G401 (cell line): ENCODE results near the gene OVAAL. TPM values are rescaled to one million over a fixed set of nuclear protein-coding genes. Genes with fewer than 3 reads are reported as not detected.

Experiments used
- DNase-seq: peaks from one replicate; pipeline ENCODE4 v3.0.0-alpha.2; 2015; ENCODE audit warnings: low spot score
- in situ Hi-C: cut with HindIII; loops from 2 replicates; pipeline ENCODE4 v1.10.0; 2016; ENCODE audit warnings: low sequenced_read_pairs, mixed read lengths
- total RNA-seq: library from RNA; depleted of rRNA; stranded (reverse); fragments of >200 nt; shearing (Covaris generic); gene quantifications from 2 replicates; pipeline ENCODE4 v1.2.3, GENCODE V29; 2014

OVAAL gene
- total RNA-seq, 1 experiment from 2014 or later = not detected

GRCh38 chr1:180566026-180566425 is 7.3 kb downstream of the OVAAL start:
- in situ Hi-C loops = no loop called here
- DNase-seq = no peak

- in situ Hi-C loops = no loop called here
- no peak for DNase-seq
Observed at GRCh38 chr1:180566495-180566894, 7.7 kb downstream of the OVAAL start.

GRCh38 chr1:180567654-180568053 is 8.9 kb downstream of the OVAAL start:
- in situ Hi-C loops = no loop called here
- no peak for DNase-seq

- in situ Hi-C loops = no loop called here
Observed at GRCh38 chr1:180568184-180568583, 9.4 kb downstream of the OVAAL start.

GRCh38 chr1:180571060-180571831 is 12.5 kb downstream of the OVAAL start:
- in situ Hi-C loops = no loop called here
- no peak for DNase-seq

More at GRCh38 chr1:180568184-180568583, 9.4 kb downstream of the OVAAL start:
- no peak for DNase-seq

GRCh38 chr1:180571832-180572636 is 13.3 kb downstream of the OVAAL start:
- DNase-seq = no peak
- in situ Hi-C loops = no loop called here

- in situ Hi-C loops = no loop called here
- no peak for DNase-seq
Observed at GRCh38 chr1:180572760-180573159, 14.0 kb downstream of the OVAAL start.

- in situ Hi-C loops = no loop called here
- DNase-seq = no peak
Observed at GRCh38 chr1:180574031-180574713, 15.4 kb downstream of the OVAAL start.

GRCh38 chr1:180577361-180577760 is 18.6 kb downstream of the OVAAL start:
- in situ Hi-C loops = no loop called here
- DNase-seq = no peak

GRCh38 chr1:180579961-180580611 is 21.3 kb downstream of the OVAAL start:
- DNase-seq = no peak
- in situ Hi-C loops = no loop called here

GRCh38 chr1:180581635-180582039 is 22.9 kb downstream of the OVAAL start:
- in situ Hi-C loops = no loop called here
- DNase-seq = no peak

GRCh38 chr1:180584869-180585268 is 26.1 kb downstream of the OVAAL start:
- in situ Hi-C loops = no loop called here
- DNase-seq = no peak

- no peak for DNase-seq
- in situ Hi-C loops = no loop called here
Observed at GRCh38 chr1:180585994-180586359, 27.2 kb downstream of the OVAAL start.

GRCh38 chr1:180586671-180587155 is 27.9 kb downstream of the OVAAL start:
- peak; percentile 30 for DNase-seq

GRCh38 chr1:180588121-180588520 is 29.4 kb downstream of the OVAAL start:
- in situ Hi-C loops = no loop called here

More at GRCh38 chr1:180586671-180587155, 27.9 kb downstream of the OVAAL start:
- in situ Hi-C loops = no loop called here

GRCh38 chr1:180590889-180591288 is 32.1 kb downstream of the OVAAL start:
- no peak for DNase-seq
- in situ Hi-C loops = no loop called here

More at GRCh38 chr1:180588121-180588520, 29.4 kb downstream of the OVAAL start:
- DNase-seq = no peak

GRCh38 chr1:180593382-180593781 is 34.6 kb downstream of the OVAAL start:
- in situ Hi-C loops = no loop called here
- DNase-seq = no peak

- no peak for DNase-seq
- in situ Hi-C loops = no loop called here
Observed at GRCh38 chr1:180594723-180595122, 36.0 kb downstream of the OVAAL start.

- in situ Hi-C loops = no loop called here
- no peak for DNase-seq
Observed at GRCh38 chr1:180595966-180596365, 37.2 kb downstream of the OVAAL start.
